ENCODE results near the gene EPB41L3. TPM values are rescaled to one million over a fixed set of nuclear protein-coding genes. Genes with fewer than 3 reads are reported as not detected.

The EPB41L3 gene
- total RNA-seq, 2 donors from 2014 or later = 37.4 to 77.2 TPM

- TF ChIP-seq CTCF (IDR thresholded peaks at IDR 0.05) = no peak
- no peaks in the 10 kb centered on the region for H3K27me3 ChIP-seq (replicated peaks; ENCODE audit: insufficient read depth)
- ATAC-seq (ENCODE audit: insufficient number of reproducible peaks, low FRiP score, low read depth) (no peak), DNase-seq (ENCODE audit: low spot score) (no peak)
- H3K4me3 ChIP-seq = no peak overlapping the region
- no peak overlapping the region for H3K27ac ChIP-seq
- no peaks in the 10 kb centered on the region for H3K4me1 ChIP-seq (ENCODE audit: control insufficient read depth in 1 of 2, low read depth in 2 of 2)
- no peaks in the 10 kb centered on the region for H3K36me3 ChIP-seq
- no peaks in the 10 kb centered on the region for H3K9me3 ChIP-seq
Observed at GRCh38 chr18:5449858-5450509, 93.8 kb downstream of the EPB41L3 start.

GRCh38 chr18:5447442-5447841, 96.4 kb downstream of the EPB41L3 start:
- Histone ChIP-seq H3K36me3 (no peaks in the 10 kb centered on the region), H3K27ac (no peak overlapping the region), H3K9me3 (no peaks in the 10 kb centered on the region), H3K4me1 (ENCODE audit: control insufficient read depth in 1 of 2, low read depth in 2 of 2) (no peaks in the 10 kb centered on the region), H3K27me3 (replicated peaks; ENCODE audit: insufficient read depth) (no peaks in the 10 kb centered on the region), H3K4me3 (no peak overlapping the region)
- no peak for TF ChIP-seq CTCF (IDR thresholded peaks at IDR 0.05)
- ATAC-seq (ENCODE audit: insufficient number of reproducible peaks, low FRiP score, low read depth) = no peak
- no peak for DNase-seq (ENCODE audit: low spot score)

GRCh38 chr18:5444847-5445246, 99.0 kb downstream of the EPB41L3 start:
- ATAC-seq (ENCODE audit: insufficient number of reproducible peaks, low FRiP score, low read depth) = no peak
- no peaks in the 10 kb centered on the region for H3K4me1 ChIP-seq (ENCODE audit: control insufficient read depth in 1 of 2, low read depth in 2 of 2)
- TF ChIP-seq CTCF (IDR thresholded peaks at IDR 0.05) = no peak

GRCh38 chr18:5444269-5444668, 99.5 kb downstream of the EPB41L3 start:
- TF ChIP-seq CTCF (IDR thresholded peaks at IDR 0.05) = no peak
- Histone ChIP-seq H3K4me3 (no peak overlapping the region), H3K4me1 (ENCODE audit: control insufficient read depth in 1 of 2, low read depth in 2 of 2) (no peaks in the 10 kb centered on the region), H3K9me3 (no peaks in the 10 kb centered on the region), H3K27me3 (replicated peaks; ENCODE audit: insufficient read depth) (no peaks in the 10 kb centered on the region), H3K36me3 (no peaks in the 10 kb centered on the region), H3K27ac (no peak overlapping the region)
- ATAC-seq (ENCODE audit: insufficient number of reproducible peaks, low FRiP score, low read depth) (no peak), DNase-seq (ENCODE audit: low spot score) (no peak)

More at GRCh38 chr18:5444847-5445246, 99.0 kb downstream of the EPB41L3 start:
- H3K4me3 ChIP-seq = no peak overlapping the region
- no peak for DNase-seq (ENCODE audit: low spot score)
- no peaks in the 10 kb centered on the region for H3K27me3 ChIP-seq (replicated peaks; ENCODE audit: insufficient read depth)
- H3K36me3 ChIP-seq = no peaks in the 10 kb centered on the region
- no peak overlapping the region for H3K27ac ChIP-seq
- H3K9me3 ChIP-seq = no peaks in the 10 kb centered on the region

GRCh38 chr18:5439986-5440696, 103.7 kb downstream of the EPB41L3 start:
- DNase-seq (ENCODE audit: low spot score) (no peak), ATAC-seq (ENCODE audit: insufficient number of reproducible peaks, low FRiP score, low read depth) (no peak)
- Histone ChIP-seq H3K27me3 (replicated peaks; ENCODE audit: insufficient read depth) (no peaks in the 10 kb centered on the region), H3K9me3 (no peaks in the 10 kb centered on the region), H3K4me1 (ENCODE audit: control insufficient read depth in 1 of 2, low read depth in 2 of 2) (no peaks in the 10 kb centered on the region), H3K27ac (no peak overlapping the region), H3K36me3 (no peaks in the 10 kb centered on the region), H3K4me3 (no peak overlapping the region)
- TF ChIP-seq CTCF (IDR thresholded peaks at IDR 0.05) = no peak

Measured in thoracic aorta (tissue), 2 donors.